HG03045 (cell line): ENCODE results near the gene IGSF11.
"Not testable (repeated sequence)": the region's sequence is repeated elsewhere in the genome, so short reads cannot be mapped to it uniquely, and the experiment has no call there.

Source experiments
- ATAC-seq: cut with Tn5 transposase; IDR thresholded peaks from one replicate; pipeline ENCODE4 v1.9.1; 2021; ENCODE audit warnings: mild to moderate bottlenecking, moderate library complexity; ENCODE audit not compliant: unreplicated experiment

The IGSF11 gene

DNA sequence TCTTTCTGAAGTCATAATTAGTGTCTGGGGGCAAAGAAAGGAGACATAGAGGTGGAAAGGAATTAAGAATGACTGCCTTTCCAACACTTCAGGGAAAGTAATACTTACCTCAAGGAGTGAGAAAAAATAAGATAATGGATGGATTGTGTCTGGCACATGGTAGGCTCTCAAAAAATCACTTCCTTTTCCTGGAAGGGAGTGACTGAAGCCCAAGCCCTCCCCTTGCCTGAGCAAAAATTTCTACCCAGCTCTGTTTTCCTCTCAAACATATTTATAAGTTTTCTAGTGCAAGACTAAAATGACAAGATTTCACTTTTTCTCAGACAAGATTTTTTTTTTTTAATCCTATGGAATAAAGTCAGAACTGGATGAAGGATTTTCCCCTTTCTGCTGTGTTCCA lies 145.0 kb downstream of the IGSF11 start:
- no peak for ATAC-seq

DNA sequence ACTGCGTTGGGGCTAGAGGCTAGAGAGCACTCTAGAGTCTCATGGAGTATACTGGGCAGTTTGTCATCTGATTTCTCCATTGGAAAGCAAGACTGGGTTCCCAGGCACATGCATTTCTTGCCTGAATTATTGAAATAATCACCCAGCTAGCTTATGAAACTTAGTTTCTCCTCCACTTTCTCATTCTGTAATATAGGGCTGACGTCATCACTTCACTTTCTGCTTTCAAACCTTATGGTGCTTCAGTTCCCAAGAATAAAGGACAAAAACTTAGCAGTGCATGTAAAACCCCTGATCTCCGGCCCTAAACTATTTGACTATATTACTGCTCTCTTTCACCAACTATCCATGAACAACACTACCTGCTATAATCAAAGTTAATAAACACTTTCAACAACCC lies 147.9 kb downstream of the IGSF11 start:
- ATAC-seq, result no peak

DNA sequence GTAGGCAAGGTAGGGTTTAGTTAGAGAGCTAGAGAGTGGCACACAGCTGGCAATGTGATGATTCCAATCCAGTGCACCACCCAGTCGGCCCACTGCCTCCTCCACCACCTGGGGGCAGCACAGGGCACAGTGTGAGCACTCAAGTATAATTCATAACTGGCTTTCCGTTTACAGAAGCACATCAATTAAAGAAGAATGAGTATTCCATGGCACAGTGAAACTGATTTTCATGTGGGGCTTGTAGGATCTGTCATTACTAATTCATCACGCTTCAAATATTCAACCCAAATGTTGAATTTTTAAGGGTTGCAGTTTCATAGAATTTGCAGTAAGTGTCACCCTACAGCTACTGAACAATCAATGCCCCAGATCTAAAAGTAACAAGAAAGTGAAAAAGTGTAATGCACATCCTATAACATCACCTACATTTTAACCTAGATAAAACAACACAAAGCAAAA lies 149.9 kb downstream of the IGSF11 start:
- peak; percentile 85 for ATAC-seq

DNA sequence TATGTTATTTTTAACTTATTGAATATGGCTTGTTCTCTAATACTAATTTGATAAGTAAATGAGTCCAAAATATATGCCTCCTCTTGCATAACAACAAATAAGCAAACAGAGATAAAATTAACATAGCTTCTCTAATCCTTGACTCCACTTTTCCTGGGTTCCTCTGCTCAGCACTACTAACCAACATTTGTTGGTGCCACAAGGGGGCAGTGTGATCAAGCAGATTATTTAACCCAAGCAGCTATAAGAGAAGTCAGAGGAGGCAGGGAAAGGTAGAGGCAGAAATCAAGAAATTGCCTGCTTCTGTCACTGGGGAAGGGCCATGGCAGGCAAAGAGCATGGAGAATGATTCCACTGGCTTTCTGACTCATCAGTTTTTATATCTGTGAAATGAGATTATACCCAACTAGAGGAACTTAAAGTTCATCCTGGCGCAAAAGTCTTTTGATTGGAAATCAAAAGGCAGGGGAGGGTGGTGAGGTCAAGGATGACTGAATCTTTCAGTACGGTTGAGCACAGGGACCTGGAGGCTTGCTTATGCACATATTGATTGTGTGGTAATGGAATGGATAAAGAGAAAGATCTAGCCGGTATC lies 152.2 kb downstream of the IGSF11 start:
- ATAC-seq, result no peak

DNA sequence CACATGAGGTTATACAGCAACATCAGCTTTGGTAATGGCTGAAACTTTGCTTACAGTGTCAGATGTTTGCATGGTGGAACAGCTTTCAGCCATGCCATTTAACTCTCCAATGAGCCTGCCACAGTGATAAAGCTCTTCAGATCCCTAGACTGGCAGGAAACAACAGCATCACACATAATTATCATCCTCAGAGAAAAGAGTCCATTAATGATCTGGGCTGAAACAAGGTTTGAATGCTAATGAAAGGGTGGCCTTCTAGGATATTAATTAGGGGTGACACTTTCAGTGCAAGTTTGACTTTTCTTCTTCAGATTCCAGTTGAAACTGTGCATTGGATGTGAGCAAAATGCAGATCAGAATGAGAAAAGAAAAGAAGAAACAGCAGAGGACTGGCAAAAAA lies 166.6 kb downstream of the IGSF11 start:
- no peak for ATAC-seq

DNA sequence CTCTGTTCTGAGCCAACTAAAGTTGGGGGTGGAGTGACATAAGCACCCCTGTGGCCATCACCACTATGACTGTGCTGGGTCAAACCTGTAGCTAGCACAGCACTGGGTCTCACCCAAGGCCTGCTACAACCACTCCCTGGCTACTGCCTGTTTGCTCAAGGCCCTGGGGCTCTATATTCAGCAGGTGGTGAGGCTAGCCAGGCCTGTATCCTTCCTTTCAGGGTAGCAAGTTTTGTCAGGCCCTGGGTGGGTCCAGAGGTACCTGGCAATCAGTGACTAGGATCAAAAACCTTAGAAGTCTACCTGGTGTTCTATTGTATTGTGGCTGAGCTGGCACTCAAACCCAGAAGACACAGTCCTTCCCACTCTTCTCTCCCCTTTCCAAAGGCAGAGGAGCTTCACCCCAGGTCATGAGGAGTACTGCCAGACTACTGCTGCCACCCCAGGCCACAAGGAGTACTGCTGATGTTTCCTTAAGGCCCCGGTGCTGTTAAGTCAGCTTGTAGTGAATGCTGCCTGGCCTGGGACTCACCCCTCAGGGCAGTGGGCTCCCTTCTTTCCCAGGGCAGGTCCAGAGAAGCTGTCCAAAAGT lies 170.8 kb downstream of the IGSF11 start:
- ATAC-seq, result no peak

DNA sequence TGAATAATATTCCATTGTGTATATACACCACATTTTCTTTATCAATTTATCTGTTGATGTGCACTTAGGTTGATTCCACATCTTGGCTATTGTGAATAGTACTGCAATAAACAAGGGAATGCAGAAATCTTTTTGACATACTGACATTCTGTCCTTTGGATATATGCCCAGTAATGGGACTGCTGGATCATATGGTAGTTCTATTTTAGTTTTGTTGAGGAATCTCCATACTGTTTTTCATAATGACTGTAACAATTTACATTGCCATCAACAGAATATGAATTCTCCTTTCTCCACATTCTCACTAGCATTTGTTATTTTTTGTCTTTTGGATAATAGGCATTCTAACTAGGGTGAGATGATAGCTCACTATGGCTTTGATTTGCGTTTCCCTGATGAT lies 174.7 kb downstream of the IGSF11 start:
- ATAC-seq, result no peak

DNA sequence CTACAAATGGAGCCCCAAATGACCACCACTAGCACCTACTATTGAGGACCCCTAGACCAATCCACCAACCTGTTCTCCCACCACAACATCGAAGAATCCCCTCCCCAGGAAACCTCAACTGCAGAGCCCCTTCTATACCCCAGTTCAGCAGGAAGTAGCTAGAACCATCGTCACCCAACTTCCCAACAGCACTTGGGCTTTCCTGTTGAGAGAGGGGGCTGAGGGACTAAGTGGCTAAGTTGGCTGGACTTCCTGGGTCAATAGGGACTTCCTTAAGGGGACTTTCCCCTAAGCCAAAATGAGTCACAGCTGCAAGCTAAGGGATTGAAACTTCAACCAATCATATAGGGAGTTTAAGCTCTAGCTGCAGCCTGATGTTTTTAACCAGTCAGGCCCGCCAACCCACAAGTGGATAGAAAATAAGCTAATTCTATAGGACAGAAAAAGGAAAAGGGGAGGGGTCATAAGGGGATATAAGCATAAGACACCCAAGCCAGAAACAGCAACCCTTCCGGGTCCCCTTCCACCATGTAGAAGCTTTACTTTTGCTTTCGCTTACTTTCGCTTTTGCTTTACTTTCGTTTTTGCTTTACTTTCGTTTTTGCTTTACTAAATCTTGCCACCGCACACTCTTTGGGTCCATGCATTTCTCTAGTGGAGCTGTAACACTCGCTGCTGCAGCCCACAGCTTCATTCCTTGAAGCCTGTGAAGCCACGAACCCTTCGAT lies 183.0 kb downstream of the IGSF11 start:
- ATAC-seq, result not testable (repeated sequence)

DNA sequence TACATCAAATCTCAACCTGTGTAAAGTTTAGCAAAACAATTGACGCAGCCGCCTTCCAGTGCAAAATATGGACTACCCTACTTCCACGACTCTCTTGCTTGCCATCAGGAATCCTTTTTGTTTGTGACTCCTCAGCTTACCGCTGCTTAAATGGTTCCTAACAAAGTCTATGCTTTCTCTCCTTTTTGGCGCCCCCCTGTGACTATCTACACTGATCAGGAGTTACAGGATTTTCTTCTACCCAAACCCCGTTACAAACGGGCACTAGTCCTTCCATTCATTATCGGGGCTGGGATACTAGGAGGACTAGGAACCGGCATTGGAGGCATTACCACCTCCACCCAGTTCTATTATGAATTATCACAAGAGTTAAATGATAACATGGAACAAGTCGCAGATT lies 184.0 kb downstream of the IGSF11 start:
- no peak for ATAC-seq
